GM21723 (cell line): Measurements from ENCODE around the gene ZNF618.

Experiments used
- ATAC-seq: cut with Tn5 transposase; IDR thresholded peaks from one replicate; pipeline ENCODE4 v1.9.1; 2021; ENCODE audit warnings: mild to moderate bottlenecking, moderate library complexity; ENCODE audit not compliant: unreplicated experiment

Gene ZNF618

GRCh38 chr9:114014044-114014443 lies 137.9 kb downstream of the ZNF618 start:
- ATAC-seq, result no peak

DNA sequence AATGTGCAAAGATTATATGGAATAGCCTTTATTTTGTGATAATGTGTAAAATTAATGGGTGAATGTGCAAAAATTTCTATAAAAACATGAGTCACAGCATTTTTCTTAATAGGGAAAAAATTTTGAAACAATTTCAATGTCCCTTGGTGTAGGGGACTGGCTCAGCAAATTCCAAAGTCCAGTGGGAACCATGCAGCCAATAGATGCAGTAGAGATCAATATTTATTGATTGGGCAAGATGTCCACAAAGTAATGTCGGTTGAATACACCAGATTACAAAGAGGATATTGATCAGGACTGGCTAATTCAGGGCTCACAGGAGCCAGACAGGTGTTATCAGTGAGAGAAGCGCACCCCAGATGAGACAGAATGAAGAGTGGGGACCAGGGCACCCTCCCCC lies 139.5 kb downstream of the ZNF618 start:
- ATAC-seq, result no peak

DNA sequence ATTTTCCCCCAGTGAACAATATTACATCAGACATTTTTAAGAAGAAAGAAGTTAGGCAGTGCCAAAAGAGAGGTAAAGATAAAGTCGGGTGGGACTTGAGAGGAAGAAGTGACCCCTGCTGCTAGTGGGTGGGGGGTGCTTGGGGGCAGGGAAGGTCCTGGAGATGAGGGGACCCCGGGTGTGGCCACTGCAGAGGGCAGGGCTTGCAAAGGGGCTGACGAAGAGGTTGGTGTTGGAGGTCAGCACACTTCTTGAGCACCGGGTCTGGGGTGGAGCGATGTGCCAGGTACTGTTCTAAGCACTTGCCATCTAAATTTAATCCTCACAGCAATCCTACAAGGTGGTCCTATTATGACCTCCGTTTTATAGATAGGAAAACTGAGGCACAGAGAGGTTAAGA lies 140.0 kb downstream of the ZNF618 start:
- no peak for ATAC-seq

GRCh38 chr9:114016629-114017423 lies 140.7 kb downstream of the ZNF618 start:
- no peak for ATAC-seq

- ATAC-seq, result no peak
Measured at GRCh38 chr9:114017741-114018715, 141.9 kb downstream of the ZNF618 start.

- no peak for ATAC-seq
Measured at GRCh38 chr9:114021578-114021977, 145.5 kb downstream of the ZNF618 start.

DNA sequence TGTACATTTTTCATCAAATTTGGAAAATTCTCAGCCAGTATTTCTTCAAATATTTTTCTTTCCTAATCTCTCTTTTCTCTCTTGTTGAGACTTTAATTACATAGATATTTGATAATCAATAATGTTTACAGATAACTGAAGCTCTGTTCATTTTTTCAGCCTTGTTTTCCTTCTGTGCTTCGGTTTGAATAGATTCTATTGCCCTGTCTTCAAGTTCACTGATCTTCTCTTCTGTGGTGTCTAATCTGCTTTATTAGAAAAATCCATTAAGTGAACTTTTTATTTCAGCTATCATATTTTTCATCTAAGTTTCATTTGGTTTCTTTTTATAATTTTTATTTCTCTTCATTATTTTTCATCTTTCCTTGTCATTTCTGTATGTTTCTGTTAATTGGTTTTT lies 147.9 kb downstream of the ZNF618 start:
- ATAC-seq, result no peak

- ATAC-seq, result no peak
Measured at GRCh38 chr9:114025196-114025753, 149.2 kb downstream of the ZNF618 start.

GRCh38 chr9:114025760-114026159 lies 149.7 kb downstream of the ZNF618 start:
- ATAC-seq, result no peak

DNA sequence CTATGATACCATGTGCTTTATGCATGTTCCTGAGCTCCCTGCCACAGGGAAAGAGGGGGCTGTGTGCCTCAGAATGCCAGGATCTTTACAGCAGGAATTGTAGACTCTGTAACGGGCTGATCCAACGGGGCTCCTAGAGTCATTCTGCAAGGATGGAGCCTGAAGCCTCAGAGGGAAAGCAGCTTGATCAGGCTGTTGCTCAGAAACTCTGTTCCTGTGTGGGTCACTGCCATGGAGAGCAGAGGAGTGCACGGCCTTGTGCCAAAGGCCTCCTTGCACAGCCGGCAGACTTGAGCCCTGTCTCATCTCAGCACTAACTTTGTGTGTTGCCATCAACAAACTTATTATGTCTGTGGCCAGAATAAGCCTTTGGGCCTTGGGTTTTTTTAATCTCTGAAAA lies 150.2 kb downstream of the ZNF618 start:
- no peak for ATAC-seq

DNA sequence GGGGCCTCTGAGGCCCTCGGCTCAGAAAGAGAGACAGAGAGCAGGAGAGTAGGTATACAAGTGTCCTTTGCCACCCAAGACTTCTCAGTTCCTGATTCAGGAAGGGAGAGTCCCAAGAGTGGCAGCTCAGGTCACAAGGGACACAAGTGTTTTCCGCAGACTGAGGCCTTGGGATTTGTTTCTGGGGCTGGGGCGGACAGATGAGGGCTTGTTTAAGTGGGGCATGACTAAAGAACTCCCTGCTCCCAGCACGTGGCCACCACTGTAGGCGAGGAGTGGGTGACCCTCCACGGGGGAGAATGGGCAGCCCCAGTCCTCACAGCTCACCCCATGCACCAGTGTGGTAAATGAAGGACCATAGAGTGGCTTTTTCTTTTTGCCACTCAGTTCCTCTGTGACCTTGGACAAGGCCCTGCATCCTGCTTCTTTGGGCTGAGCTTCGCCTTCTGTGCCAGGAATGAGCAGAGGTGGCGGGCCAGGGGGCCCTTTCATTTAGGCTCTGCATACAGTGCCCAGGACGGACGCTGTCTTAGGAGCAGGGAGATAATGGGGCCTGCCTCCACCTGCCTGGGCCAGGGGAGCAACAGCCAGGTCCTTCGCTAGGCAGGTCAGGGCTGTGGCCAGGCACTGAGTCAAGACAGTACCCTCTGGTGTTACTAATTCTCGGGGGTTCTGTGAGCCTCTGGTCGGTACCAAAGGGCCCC lies 151.2 kb downstream of the ZNF618 start:
- no peak for ATAC-seq

DNA sequence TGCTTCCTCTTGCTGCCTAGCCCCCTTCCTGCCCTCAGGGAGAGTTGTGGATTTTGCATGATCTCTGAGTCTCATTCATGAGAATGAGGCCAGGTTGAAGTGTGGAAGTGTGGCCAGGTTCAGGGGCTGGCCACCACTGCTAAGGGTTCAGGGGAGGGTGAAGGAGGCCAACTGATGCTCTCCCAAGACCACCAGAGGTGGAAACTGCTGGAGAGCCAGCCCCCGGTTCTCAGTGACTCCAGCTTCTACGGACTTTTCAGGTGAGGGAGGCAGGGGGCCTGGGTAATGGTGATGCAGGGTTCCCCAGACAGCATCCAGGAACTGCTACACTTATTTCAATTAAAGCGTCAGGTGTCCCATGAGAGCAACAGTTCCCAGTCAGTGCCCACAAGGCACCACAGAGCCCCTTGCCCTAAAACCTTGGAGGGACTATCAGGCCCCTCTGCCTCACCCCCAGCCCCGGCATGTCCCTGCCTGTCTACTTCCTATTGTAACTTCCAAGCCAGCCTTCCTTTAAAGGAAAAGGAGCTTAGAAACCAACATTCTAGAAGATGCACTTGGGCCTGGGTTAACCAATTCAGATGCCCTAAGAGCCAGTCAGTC lies 151.9 kb downstream of the ZNF618 start:
- ATAC-seq, result no peak

- ATAC-seq, result no peak
Measured at GRCh38 chr9:114028646-114029045, 152.5 kb downstream of the ZNF618 start.

GRCh38 chr9:114029311-114030170 lies 153.4 kb downstream of the ZNF618 start:
- ATAC-seq, result no peak

DNA sequence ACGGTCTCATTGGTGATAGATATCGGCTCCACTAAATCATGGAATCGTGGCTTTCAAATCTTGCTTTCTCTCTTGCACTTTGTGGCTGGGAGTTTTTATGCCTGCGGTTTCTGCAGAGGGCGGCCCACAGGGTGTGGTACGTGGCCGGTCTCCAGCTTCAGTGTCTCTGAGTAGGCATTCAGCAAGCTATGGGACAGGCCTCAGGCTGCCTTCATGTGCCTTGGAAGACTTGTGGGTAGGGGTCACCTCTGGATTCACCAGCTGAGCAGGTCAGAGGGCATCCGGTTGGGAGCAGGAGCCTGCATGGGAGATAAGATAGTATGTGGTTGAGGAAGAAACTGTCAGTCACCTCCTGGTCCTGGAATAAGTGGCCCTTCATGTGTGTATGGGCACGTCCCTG lies 154.3 kb downstream of the ZNF618 start:
- no peak for ATAC-seq

DNA sequence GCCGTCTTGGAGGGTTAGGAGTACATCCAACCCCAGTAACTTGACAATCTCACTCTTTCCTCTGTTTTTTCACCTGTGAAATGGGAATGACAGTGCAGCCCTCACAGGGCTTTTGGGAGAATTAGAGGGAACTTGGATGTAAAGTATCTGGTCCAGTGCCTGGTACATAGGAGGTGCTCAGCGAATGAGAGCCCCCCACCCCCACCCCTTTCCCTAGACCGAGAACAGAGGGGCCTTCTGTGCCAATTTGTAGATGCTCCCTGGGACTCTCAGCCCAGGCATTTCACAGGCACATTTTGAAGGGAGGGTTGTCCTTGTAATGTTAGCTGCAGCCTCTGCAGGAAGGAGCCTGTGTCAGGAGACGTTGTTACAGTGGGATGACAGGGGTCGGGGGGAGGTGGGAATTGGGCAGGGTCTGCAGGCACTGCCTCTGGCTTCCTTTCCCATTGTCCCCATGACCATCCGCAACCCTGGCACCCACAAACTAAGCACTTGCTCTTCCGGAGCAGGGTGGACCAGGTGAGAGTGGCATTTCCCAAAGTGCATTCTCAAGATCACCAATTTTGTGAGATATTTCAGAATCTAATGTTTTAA lies 155.0 kb downstream of the ZNF618 start:
- no peak for ATAC-seq

DNA sequence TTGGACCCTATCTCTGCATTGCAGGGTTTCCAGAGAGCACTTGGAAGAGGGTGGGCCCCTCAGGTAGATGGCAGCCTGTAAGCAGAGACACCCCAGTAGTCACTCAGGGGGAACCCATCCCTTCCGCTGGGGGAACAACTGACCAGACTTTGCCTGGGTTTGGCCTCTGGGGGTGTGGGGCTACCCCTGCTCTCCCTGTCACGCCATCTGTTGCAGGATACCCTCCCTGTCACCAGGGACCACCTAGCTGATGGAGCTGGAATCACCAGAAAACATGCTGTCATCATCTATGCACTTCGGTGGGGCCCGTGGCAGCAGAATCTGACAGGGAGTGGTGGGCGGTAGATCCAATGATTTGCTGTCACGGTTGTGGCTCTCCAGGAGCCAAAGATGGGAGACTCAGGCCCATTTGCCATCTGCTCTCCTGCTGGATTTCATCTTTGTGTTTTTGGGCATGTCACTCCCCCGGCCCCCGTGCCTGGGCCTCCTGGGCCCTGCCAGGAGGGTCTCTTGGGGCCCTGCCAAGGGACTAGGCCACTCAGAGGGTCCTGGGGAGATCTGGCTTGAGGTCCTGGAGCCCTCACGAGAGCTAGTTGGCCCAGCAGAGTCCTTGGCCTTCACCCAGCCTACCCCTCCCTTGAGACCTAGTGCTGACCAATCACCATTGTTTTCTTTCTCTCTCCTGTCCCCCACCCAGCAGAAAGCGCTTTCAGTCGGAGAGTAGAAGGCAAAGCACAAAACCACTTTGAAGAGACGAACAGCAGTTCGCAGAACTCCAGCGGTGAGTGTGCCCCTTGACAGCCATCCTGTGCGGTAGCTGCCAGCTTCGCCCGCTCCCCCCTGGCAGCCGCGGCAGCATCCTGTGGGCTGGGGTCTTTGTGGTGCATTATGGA lies 156.1 kb downstream of the ZNF618 start:
- ATAC-seq, result no peak

GRCh38 chr9:114033397-114034103 lies 157.4 kb downstream of the ZNF618 start:
- no peak for ATAC-seq
